ENCODE data around the gene ADAMTS19. TPM values are rescaled to one million over a fixed set of nuclear protein-coding genes. Genes with fewer than 3 reads are reported as not detected.

ADAMTS19 gene
- total and polyA plus RNA-seq, 2 of the 8 experiments (the other 6 are each of a cell fraction or from before 2014, with no cell fraction given), result 17.3 to 28.8 TPM

DNA sequence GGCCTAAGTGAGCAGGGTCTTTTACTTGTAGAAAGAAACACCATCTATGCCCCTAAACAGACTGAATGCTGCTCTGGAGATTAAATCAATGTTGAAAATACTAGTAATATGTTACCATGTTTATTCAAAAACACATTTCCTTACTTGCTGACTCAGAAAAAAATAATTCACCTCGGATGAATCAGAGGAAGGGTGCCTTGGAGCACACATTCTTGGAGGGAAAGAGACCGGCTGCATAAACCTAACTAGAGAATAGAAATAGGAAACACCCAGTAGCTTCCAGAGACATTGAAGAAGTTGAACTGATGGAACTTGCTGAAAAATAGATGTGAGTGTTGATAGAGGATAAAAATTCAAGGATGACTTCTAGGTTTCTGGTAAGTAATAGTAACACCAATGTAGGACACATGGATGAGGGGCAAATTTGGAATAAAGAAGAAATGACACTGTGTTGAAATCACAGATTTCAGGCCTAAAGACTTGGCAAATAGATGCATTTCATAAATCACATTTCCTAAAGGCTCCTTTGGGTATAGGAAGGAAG, 210.9 kb downstream of the ADAMTS19 start (continued):
- TF ChIP-seq, protein P1, sequence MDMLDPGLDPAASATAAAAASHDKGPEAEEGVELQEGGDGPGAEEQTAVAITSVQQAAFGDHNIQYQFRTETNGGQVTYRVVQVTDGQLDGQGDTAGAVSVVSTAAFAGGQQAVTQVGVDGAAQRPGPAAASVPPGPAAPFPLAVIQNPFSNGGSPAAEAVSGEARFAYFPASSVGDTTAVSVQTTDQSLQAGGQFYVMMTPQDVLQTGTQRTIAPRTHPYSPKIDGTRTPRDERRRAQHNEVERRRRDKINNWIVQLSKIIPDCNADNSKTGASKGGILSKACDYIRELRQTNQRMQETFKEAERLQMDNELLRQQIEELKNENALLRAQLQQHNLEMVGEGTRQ (IDR thresholded peaks at IDR 0.05; ENCODE audit: low read length), result no peak
- TF ChIP-seq SP2 (IDR thresholded peaks at IDR 0.05; ENCODE audit: low read length), result no peak
